Body of pancreas (tissue), 4 donors: Measurements from ENCODE around the gene GALNT6.

Experiments
- CTCF ChIP-seq, 7 experiments: fragments of 450-650 bp in 4 of 7; fragments of 200-600 bp in 3 of 7; sonication (generic) in 3 of 7; IDR thresholded peaks; one replicate each; pipeline ENCODE4 v1.5.1; 2016 to 2019; ENCODE audit warnings: antibody characterized with exemption in 7 of 7
- POLR2A ChIP-seq, 3 donors: fragments of 450-650 bp; IDR thresholded peaks; one replicate each; pipeline ENCODE4 v1.6.1; 2016; ENCODE audit warnings: antibody characterized with exemption in 3 of 3, mild to moderate bottlenecking in 2 of 3

GRCh38 chr12:51405801-51406207 lies 14.6 kb upstream of the GALNT6 start:
- TF ChIP-seq CTCF (IDR thresholded peaks at IDR 0.05) (no peak), POLR2A (IDR thresholded peaks at IDR 0.05) (no peak)
